GM15510 (cell line): ENCODE data around the gene SAC3D1.

Experiments used
- POLR2A ChIP-seq: IDR thresholded peaks from 3 replicates; pipeline ENCODE4 v1.6.1; 2011; ENCODE audit warnings: borderline replicate concordance; ENCODE audit not compliant: insufficient read length; ENCODE audit errors: extremely low read depth

Gene SAC3D1

DNA sequence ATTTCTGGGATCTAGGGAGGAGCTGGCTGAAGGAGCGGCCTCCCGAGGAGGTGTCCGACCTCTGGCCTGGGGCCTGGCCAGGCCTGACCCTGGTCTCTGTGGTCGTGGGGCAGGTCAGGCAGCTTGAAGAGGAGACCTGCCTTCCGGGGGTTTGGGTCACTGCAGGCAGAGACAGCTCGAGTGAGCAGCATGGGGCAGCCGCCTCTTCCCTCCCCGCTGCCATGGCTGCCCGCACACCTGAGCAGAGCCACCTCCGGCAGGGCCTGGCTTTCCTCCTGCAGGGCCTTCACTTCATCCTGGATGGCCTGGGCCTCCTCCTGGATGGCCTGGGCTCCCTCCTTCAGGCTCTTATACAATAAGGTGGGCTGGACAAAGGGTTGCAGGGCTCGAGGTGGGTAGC lies 25.3 kb downstream of the SAC3D1 start:
- TF ChIP-seq POLR2A = no peak

DNA sequence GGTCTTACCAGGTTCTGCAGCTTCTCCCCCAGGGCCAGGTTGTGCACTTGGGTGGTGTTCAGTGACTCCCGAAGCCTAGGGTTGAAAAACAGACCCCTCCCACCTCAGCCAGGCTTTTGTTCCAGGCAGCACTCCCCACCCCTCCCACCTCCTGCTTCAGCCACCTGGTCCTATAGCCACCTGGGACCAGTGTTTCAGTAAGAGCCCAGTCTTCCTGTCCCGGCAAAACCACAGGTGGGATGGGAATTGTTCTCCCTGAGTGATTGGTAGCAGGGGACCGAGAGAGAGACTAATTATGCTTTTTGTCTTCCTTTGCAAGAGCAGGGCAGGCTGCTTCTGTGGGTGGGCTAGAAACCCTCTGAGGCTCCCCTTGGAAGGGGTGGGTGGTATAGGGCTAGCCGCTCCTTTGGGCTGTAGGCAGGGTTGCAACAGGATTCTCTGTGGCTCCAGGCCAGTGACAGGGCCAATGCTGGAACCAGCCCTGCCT lies 25.8 kb downstream of the SAC3D1 start:
- TF ChIP-seq POLR2A = no peak

DNA sequence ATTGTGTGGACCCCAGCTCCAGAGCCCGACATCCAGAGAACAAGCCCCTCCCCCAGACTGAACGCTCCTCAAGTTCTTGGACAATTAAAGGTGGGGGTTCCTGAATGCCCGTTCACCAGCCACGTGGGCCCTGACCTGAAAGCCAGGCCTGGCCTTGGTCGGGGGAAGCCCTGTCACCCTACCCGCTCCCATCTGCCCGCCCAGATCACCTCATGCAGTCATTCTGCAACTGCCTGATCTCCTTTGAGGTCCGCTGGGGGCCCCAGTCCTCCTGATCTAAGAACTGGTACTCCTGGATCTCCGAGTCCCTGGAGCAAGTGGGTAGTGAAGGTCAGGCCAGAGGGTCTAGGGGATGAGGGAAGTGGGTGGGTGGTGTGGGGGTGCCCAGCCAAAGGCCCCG lies 26.4 kb downstream of the SAC3D1 start:
- no peak for TF ChIP-seq POLR2A

DNA sequence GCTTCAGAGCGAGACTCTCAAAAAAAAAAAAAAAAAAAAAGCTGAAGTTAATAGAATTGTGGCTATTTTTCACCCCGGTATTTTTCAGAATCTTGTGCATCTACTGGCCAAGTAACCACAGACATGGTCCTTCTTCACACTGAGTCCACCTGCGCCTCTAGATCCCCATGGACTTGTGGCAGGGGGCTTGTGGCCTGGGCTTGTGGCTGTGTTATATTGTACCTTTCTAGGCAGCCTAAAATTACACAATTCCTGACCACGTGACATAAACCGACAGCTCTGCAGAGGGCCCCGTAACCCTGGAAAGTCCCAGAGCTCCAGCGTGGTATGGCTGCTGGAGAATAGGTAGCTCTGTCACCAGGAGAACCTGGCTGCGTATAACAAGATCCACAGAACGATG lies 28.2 kb downstream of the SAC3D1 start:
- TF ChIP-seq POLR2A = no peak

DNA sequence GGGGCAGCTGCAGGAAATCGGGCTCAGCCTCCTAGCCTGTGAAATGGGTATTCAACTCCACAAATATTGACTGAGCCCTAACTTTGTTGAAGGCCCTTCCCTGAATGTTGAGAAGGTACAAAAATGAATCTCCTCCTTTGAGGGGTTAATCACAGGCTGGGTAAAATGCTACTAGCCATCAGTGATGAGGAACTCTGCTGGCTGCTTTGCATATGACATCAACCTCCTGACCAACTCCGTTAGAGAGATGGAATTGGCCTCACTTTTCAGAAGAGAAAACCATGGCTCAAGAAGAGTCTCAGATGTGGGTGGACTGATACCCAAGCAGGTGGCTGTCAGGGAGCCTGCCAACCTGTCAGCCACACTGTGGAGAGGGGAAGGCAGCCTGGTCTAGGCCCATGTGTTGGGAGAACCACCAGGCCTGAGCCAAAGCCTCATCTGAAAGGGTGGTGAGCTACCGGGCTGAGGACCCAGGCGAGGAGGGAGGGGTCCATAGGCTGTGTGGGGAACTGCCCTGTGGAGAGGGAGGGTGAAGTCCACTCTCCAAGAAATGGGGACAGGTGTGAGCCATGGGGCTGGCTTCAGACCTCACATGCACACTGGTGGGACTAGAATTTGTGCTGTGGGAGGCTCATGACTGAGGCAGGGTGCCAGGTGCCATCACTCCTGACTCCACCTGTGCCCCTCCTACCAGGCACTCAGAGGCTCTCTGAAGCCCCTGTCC lies 31.1 kb downstream of the SAC3D1 start:
- TF ChIP-seq POLR2A = no peak

DNA sequence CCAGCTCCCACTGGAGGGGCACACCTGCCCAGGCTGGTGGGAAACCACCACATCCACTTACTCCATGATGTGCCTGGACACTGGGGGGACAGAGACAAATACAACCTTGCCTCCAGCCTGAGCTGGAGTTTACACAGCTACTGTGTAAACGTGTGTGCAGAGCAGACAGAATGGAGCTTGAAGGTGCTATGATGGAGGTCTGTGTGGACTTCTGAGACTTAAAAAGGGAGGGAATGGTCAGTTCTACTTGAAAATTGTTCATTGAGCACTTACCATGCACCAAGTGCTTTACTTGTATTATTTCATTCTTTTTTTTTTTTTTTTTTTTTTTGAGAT lies 31.6 kb downstream of the SAC3D1 start:
- no peak for TF ChIP-seq POLR2A

DNA sequence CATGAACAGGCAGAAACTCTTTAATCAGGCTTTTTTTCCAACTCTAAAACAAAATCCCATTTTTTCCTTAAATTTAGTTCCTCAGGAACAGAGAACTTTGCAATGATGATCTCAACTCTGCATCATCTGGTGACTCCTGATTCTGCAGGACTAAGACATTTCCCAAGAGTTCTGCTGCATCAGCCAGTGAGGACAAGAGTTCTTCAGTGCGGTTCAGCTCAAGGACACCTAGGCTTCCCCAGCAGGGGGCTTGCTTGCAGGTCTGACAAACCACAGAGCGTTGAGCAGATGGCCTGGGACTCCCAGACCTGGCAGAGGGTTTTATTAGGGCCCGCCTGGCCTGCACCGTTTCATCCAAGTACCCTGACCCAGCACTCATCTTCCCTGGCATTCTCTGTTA lies 36.4 kb downstream of the SAC3D1 start:
- TF ChIP-seq POLR2A = no peak

DNA sequence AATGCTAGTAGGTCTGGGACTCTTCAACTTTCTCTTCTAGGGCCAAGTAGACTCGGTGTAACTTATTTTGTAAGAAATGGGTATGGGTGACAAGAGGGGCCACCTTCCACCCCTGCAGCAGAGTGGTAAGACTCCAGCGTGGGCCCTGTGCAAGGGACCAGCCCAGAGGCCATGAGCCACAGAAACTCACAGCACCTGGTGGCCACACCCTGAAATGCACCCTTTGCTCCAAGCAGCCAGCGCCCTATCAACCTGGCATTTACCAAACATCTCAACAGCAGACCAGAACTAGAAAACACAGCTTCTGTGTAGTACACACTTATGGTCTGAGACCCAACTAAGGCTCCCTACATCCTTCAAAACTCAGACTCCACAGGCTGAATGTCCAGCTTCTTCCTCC lies 37.1 kb downstream of the SAC3D1 start:
- no peak for TF ChIP-seq POLR2A

DNA sequence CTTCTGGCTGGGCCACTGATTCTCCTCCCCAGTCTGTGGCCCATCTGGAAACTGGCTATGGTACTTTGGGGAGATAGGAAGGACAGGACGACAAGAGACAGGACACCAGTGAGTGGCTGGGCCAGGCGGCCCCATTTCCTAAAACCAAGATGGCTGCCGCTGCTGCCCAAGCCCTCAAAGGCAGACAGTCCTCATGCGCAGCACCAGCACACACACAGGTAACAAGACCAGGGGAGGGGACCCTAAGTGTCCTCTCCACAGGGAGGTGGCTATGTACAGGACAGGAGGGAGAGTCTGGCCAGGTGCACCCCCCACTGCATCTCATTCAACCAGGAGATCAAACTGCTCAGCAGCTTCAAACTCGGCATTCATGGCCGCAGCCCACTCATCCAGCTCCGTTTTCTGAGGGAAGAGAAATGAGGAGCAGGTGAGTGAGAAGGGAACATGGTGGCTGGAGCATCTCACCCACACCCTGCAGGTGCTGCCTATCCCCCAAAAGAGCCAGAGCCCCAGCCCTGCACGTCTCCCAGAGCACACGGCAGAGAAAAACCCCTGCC lies 37.9 kb downstream of the SAC3D1 start:
- no peak for TF ChIP-seq POLR2A

DNA sequence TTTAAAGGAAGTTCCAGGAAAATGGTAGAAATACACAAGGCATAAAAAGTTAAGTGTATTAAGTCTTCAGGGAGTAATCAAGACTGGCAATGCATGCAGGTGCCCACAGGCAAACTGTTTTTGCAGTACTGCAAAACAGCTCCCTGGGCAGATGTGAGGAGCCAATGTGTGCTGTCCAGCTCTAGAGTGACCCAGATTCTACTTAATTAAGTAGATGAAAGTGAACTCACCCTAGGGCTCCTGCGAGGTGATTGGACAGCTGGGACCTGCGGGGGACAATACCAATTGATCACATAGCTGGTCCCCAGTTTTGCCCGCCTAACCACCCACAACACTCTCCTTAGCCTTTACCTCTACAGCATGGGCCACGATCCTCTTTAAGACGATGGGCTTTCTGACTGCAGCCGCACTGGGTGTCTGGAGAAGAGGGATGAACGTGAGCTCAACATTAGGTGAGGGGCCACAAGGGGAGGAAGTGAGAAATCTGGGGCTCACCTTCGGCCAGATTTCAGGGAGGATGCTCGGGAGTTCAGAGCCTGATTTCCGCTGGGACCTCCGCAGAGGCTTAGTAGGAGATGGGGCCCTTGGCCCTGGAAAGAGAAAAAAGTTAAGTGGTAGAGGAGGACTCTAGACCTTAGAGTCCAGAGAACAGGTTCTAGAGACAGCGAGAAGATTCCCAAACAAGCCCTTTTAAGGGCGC lies 42.3 kb downstream of the SAC3D1 start:
- no peak for TF ChIP-seq POLR2A

DNA sequence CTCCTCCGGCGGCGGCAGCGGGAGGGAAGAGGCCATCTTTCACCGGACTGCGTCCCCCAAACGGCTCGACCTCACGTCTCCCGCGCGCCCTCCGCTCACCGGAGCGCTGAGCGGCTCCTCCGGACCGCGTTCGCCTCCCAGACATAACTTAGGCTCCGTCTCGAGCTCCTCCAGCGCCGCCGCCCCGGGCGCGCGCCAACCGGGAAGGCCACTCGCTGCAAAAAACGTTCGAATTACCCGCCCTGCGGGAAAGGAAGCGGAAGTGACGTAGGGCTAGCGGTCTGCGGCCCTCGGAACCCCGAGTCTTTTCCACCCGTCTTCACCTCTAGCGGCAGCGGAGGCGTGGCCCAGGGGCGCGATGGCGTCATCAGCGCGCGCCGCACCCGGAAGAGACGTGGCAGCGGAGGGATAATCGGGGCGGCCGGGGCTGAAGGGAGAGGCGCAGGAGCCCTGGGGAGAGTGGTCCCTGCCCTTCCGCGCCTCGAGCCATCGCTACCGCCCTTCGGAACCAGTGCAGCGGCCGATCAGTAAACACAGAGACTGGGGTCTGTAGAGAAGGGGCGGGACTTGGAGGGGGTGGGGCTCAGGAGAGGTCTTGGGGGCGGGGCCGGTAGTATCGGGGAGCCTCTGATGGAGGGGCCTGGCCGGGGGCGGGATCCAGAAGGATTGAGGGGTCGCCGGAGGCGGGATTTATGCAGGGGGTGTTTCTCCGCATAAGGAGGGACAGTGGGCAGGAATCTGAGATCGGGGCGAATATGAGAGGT lies 43.0 kb downstream of the SAC3D1 start, which contains the start of the genes CDCA5 and ZFPL1:
CDCA5 (minus strand) TSS at position 207 of the 764 bp plus-strand sequence; CDS start at position 145, 62 bp downstream.
ZFPL1 (plus strand) TSS at position 389 of the 764 bp plus-strand sequence. CDS start 477 bp downstream, outside the sequence.
- peak; percentile 71 for TF ChIP-seq POLR2A

DNA sequence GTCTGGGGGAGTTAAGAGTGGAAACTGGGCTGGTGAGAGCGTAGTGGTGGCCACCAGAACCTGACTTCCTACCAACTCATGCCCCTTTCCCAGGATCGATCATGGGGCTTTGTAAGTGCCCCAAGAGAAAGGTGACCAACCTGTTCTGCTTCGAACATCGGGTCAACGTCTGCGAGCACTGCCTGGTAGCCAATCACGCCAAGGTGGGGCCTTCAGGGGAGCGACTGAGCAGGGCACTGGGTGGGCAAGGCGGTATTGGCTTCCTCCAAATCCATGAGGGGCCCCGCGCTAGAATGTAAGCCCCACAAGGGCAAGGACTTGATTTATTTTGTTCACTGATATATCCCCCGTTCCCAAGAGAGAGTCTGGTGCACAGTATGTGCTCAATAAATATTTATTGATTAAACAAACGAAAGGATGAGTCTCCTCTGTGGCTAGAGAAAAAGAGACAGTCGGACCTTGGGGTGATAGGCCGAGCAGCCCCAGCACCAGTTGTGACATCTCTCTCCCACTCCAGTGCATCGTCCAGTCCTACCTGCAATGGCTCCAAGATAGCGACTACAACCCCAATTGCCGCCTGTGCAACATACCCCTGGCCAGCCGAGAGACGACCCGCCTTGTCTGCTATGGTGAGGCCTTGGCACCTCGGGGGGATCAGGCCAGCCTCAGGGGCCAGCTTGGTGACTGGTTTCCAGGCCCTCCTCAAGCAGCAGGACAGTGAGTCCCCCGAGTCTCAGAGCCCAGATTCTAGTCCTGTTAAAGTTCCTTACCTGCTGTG lies 43.8 kb downstream of the SAC3D1 start:
- TF ChIP-seq POLR2A = no peak

DNA sequence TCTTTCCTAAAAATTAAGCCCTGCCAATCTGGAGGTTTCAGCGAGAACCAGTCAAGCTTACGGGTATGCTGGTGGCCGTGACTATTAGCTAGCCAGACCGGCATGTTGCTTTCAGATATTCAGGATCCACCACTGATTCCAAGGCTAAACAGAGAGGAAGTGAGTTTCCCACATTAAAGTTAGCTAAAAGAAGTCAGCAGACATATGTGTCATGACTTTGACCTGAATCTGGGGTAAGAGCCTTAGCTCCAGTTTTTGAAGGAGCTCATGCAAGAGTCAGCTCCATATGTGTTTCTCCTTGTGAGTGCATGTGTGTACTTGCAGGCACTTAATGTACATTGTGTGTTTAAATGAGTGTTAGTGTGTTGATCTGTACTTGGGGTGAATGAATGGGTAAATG lies 44.4 kb downstream of the SAC3D1 start:
- no peak for TF ChIP-seq POLR2A

DNA sequence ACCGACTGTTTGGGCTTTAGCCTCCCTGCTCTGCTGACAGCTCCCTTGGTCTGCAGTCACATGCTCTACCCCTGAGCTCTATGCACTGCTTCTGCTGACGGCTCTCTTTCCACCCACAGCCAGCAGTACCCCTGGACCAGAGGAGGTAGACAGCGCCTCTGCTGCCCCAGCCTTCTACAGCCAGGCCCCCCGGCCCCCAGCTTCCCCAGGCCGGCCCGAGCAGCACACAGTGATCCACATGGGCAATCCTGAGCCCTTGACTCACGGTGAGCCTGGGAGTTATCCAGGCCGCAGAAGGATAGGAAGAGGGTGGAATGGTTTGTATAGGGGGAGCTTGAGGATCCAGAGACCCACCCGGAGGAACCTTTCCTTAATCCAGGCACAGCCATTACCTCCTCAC lies 45.8 kb downstream of the SAC3D1 start:
- no peak for TF ChIP-seq POLR2A
